ENCODE measurements around the gene RGS6.

RGS6 gene

DNA sequence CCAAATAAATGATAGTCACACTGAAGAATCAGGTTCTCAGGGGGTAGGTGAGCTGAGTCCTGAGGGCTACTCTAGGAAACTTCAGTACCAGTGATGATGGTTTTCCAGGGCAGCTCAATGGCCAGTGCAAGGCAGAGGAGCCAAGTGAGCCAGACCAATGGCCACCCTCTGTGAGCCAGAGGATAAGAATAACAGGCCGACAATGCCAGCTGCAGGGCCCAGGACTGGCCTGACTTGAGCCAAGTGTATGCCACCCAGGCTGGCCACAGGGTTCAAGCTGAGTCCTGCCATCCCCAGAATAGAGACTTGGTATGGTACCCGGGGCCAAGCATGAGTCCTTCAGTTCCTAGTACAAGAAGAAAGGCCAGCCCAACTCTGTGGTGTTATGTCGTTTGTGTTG lies 606.2 kb downstream of the RGS6 start:
- no peak for DNase-seq

DNA sequence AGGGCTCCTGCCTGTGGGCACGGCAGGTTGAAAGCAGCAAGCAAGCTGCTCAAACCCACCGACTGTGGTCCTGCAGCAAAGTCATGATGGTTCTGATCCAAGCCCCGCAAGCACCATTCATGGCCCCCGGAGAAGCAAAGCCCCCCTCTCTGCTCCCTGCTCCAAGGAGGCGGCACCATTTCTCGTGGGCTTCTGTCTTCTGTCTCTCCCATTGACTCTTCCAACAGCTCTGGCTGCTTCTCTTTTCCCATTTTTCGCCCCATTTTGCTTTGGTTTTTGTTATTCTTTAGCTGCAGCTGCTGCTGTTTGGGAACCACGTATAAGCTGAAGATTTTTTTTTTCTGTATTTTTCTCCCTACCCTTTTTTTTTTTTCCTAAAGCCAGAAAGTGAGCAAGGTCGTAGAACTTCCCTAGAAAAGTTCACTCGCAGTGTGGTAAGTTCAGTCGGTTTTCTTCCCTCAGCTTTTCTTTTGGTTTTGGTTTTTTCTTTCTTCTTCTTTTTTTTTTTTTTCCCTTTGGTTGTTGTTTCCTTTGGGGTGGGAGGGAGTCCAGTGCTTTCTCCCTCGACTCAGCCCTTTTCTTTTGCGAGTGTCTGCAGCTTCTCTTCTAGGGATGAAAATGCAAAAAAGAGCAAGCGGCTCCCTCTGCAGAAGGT lies 607.6 kb downstream of the RGS6 start:
- DNase-seq, result no peak

DNA sequence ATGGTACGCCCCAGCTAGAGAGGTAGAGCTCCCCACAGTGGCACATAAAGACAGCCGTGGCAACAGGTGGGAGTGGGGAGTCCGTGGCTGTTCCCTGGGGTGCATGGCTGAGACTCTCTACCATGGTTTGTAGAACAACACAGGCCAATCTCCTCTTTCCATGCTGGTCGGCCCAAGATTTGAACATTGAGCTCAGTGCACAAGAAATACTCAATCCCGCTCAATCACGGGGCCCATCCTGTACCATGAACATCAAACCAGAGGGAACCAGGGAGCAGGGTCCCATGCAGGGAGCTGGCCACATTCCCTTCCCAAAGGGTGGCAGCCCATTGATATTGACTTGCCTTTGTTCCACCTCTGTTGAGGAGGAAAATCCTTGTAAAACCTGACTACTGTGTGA lies 608.6 kb downstream of the RGS6 start:
- DNase-seq, result no peak

DNA sequence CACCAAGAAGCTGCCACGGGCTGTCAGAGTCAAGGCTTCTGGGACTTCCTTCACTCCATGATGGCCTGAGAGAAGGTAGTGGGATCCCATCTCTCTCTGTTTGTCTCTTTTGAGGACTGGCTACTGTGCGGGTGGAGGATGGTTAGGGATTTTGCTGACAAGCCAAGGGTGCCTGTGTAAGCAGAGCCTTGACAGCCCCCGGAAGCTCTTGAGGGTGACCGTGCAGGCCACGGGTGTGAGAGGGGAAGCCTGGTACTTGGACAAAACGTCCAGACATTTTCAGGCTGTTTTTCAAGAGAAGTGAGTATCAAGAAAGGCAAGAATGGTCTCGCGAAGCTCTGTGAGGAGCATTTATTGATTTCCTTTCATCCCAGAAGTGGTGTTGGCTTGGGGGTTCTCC lies 609.3 kb downstream of the RGS6 start:
- no peak for DNase-seq

DNA sequence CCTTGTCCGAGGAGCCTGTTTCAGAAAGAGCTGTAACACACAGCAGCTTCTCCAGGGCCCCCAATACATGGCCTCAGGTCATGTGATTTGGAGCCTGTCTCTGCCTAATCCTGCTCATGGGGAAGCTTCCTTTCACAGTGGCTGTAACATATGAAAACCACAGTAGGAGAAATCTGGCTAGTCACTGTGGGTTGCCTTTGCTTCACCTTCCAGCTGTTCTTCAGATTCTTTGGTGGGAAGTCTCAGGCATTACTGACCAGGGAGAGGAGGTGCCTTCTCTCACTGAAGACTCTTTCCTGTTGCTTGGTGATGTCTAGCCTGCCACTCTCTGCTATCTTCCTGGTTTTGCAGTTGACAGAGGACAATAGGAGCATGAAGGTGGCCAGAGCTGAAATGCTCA lies 611.1 kb downstream of the RGS6 start:
- no peak for DNase-seq

DNA sequence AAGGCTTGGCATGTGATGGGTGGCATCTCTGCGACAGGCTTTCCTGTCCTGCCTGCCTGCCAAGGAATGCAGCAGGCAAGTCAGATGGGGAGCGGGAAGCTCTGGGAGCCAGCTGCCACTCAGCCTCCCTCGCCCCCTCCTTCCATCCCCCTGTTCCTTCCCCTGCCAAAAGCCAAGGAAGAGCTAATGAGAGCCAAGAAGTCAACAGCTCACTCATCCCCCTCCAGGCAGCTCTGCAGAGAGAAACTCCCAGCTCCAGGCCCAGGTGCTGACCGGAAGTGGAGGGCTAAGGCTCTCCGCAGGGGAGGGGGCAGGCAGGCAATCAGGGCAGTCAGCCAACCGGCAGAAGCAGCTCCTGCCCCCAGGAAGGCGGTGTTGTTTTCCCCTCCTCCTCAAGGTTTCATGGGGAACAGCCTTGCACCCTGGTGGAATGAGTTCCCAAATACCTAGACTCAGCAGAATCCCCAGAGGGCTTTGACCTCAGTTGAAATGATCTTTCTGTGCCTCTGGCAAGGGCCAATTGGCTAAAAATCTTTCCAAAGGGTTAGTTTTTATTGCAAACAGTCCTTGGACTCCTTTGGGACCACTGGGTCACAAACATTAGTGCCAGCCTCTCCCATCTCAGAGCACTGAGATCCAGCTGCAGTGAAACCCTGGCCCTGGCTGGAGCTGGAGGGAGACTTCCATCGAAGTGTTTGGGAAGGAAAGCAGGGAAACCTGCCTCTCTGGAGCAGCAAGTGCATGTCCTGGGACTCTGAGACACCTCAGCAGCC lies 612.6 kb downstream of the RGS6 start:
- DNase-seq, result no peak

DNA sequence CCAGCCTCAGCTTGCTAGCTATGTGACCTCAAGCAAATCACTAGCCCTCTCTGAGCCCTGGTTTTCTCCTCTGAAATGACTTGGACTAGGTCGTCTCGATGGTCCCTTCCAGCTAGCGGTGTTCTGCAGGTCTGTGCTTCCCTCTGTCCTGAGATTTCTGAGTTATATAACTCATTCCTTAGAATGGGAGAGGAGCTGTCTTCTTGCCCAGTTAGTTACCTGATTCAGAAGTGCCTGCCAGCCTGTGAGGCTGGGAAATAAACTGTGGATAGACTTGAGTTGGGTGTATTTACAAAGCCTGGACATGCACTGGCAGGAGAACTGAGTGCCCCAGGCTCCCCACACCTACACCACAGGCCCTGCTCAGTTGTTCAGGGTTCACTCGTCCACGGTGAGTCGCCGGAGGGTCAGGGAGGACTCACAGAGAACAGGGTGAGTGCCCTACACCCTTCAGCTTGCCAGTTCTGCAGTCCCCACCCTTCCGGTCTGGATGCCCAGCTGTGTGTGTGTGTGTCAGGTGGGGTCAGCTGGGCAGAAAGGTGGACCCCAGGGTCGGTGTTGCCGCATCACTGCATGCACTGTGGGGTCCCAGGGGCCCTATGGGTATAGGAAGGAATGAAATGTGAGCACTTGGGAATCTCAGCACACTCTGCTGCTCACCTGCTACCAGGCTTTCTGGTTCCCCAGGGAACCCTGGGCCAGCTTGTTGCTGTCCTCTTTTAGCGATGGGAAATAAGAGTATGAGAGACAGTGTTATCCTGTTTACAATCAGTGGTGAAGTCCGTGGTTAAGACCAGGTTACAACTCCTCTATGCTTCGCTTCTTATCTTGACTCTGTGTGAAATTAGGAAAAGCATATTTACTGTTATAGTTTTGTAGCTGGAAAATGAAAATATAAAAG lies 613.4 kb downstream of the RGS6 start:
- no peak for DNase-seq

DNA sequence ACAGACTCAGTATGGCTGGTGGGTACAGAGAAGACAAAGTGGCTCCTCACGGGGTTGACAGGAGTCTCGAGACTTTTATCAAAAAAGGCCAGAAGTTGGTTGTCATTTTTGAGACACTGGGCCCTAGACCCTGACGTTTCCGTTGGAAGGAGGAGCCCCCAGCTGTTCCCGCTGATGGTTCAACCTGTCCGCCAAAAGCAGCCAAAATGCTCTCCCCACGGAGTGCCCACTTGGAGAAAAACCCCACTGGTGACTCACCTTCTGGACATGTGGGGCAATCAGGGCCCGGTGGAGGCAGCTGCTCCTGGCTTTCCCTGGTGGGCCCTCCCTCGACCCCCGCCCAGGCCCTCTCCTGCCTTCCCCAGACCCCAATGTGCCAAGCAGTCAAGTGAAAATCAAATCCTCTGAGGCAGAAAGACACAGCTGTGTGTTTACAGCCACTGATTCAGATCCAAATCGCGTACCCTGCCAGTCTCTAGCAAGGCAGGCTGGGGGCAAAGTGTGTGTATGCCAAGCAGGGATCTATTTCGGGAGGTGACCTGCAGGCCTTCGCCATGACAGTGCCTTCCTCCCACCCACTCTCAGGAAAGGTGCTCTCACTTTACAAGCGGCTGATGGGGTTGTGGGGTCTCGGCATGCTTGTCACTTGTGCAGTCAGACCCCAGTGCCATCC lies 614.3 kb downstream of the RGS6 start:
- DNase-seq, result no peak

DNA sequence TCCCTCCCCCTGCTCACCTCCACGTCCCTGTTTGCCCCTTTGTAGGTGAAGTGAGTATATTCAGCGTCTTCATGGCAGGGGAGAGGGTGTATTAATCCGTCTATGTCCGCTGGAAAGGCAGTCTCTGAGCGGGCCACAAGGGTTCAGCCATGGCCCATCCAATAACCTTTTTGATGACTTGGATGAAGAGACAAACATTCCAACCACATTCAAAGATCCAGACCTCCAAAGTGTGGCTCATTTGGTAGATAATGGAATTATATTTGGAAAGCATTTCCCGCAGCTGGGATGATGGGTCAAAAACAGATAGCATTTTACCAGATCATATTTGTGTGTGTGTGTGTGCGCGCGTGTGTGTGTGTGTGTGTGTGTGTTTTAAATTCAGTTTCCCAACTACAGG lies 615.8 kb downstream of the RGS6 start:
- DNase-seq, result no peak

DNA sequence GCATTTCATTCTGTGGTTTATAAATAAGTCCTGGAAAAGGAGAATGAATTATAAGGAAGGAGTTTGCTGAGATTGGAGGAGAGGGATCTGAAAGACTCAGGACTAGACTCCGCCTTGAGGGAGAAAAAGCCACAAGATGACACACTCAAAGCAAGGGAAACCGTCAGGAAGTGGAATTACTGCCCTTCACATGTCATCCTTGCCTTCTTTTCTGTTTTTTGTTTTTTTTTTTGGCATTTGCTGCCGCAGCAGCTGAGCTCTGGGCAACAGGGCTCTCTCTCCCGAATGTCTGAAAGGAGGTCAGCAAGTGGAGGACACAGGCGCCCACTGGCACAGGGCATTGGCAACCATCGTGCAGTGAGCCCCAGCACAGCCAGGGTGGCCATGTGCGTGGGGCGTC lies 616.8 kb downstream of the RGS6 start:
- DNase-seq, result no peak

DNA sequence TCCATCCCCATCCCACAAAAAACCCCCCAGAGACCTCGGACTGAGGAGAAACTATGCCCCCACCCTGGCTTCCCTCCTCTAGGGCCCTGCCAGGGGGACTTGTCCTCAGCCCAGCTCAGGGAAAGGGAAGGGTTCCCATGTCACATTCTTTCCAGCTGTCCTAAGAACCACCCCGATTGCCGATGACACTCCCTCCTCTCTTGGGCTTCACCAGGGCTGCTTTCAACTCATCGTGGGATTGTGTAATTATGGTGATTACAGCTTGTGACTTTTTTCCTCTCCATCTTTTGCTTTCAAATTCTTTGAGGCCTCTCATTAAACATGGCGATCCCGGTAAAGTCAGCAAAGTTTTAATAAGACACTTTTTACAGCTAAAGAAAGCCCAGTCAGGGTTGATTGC lies 617.6 kb downstream of the RGS6 start:
- no peak for DNase-seq

DNA sequence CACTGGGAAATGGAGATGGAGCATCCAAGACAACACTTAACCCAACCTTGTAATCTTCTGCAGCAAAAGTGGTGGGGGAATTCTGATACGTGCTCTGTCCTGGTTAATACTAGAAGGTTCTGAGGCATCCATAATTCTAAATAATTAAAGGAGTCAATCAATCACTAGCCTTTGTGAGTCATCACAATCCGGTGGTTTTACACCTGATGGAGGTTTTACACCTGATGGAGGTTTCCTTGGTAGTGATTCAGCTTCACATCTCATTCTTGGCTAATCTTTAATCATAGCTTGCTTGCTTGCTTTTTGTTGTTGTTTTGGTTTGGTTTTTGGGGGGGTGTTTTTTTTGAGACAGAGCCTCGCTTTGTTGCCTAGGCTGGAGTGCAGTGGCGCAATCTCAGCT lies 618.3 kb downstream of the RGS6 start:
- no peak for DNase-seq

DNA sequence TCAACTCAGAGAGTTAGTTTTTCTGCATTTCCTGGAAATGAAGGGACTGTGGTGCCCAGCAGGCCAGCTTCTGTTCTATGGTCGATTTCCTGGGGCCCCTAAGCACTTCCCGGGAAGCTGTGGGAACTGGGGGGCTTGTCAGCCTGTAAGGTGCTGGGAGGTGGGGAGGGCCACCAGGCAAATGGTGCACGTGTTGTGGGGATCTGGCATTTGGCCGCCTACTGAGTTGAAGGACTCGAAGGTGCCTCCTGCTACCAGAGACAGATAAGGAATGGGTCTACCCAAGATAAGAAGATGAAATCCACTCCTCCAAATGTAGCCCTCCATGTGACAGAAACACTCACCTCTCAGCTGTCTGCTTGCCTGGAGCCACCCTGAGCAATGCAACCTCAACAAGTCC lies 620.0 kb downstream of the RGS6 start:
- DNase-seq, result no peak

DNA sequence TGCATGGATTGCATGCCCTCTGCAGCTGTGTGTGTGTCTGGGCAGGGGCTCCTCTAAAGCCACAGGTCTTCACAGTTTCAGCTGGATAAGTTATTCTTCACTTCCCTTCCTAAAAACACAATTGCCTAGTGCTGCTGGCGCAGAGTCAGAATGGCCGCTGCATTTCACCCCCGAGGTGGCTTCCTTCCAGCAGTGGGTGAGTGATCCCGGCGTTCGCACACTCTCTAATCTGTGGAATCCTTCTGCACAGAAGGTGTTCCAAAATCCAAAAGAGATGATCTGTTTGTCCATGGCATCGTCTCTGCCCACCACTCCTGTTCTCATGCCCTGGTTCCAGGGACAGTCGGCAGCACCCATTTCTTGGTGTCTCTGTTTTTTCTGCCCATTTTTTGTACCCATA lies 620.9 kb downstream of the RGS6 start:
- DNase-seq, result no peak

DNA sequence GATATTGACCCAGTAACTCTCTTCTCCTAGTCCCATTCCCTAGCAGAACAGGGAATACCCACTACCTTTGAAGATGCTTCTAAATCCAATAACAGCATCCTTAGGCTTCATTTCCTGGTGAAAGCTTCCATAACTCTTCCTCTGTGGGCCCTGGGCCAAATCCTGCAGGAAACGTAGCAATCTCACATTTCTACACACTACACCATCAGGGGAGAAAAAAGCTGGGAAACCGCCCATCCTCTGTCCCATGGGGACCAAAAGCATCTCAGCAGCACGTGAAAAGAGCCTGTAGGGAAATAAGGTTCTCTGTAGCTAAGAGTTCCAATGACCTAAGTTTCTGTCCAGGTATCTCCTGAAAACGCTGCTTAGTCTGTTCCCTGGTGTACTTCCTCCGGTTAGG lies 621.4 kb downstream of the RGS6 start:
- no peak for DNase-seq

DNA sequence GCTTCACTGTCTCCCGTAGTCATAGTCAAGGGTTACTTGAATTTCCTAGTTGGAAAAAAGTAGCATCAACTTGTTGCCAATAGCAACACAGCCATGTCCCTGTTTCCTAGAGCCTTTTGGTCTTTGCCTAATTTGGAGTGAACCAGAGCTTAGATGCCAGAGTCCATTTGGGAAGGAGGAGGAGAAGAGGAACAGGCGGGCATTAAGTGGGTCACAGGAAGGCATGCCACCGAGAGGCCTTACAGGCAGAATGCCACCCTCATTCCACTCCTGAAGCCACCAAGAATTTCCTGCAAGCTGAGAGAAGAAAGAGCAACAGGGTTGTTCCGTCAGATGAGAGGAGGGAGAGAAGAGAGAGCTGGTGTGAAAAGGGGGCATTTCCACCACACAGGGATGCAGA lies 622.2 kb downstream of the RGS6 start:
- no peak for DNase-seq

DNA sequence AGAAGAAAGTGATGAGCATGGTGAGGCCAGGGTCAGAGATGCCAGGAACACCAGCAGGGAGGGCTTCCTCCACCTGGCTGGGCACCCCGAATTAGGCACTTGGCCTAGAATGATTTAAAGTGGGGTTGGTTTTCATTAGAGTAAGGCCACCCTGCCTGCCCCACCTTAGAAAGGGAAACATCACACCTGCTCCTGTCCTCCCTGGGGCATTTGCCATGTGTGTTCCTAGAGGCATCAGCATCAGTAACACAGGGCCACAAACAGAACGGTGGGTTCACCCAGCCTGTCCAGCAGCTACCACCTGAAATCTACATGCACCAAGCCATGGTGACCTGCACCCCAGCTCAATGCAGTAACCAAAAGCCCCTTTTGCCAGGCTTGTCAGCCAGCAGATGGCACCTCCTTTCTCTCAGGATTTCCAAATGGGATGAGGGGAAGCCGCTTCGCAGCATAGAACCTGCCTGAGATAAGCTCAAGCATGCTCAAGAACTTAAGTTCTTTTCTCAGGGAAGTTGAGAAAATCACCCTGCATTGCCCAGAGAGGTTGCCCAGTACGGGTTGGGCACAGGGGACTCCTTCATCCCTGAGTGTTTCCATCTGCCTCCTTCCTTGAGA lies 622.9 kb downstream of the RGS6 start:
- DNase-seq, result no peak

DNA sequence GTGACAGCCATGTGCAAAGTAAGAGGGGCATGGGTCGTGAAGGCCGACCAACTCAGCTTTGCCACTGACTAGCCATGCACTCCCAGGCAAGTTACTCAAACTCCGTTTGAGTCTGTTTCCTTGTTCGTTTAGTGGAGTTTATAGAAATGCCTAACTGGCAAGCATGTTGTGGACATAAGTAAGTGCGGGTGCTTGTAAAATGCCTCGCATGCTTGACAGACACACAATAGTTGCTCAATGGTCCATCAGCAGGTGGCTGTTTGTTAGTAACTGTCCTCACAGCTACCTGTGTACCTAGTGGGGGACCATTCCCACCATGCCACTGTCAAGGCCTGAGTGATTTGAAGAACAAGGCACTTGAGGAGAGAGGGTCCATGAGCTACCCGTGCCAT lies 623.4 kb downstream of the RGS6 start:
- no peak for DNase-seq

DNA sequence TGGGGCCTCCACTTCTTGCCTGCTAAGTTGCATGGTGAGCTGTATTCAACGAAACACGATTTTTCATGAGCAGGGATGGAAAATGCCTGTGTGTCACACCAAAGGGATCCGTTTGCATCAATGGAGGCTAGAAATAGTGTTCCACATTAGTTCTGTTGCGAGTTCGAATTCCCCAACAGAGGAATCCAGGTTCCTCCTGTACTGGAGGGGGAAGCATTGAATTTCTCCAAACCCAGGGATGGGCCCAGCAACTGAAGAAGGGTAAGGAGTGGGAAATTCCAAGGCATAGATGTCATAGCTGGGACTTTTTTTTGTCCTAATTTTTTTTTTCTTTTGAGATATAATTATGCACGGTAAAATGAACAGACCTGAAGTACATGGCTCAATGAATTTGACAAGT lies 625.4 kb downstream of the RGS6 start:
- DNase-seq, result no peak

DNA sequence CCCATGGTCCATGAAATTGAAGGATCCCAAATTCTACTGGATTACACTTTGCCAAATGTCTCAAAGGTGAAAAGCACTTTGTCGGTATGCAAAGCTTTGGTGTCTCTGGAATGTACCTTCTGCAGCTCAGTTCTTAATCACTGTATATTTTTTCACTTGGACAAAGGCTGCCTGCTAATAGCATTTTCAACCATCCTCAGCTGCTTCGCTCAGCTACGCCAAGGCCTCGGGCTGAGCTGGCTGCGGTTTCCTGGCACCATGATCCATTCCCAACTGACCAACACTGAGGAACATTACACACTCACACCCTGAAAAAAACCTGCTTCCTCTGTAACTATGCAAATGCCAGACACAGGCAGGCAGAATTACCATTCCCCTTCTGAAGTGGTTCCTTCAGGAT lies 626.5 kb downstream of the RGS6 start:
- no peak for DNase-seq

DNA sequence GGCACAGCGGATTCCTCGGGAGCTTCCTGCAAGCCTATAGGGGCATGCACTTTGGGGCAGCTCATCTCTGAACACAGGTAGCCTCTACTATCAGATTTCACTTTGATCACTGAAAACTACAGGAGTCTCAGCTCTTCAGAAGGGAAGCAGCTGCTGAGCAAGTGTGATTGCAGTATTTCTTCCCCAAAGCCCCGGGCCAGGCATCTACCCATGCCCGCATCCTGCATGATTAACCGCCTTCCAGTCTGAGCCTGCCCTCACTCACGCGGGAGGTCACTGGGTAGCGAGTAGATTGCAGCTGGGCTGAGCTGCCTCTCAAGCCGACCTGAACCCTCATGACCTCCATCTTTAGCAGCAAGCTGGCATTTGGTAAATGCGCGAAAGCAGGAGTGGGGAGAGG lies 627.0 kb downstream of the RGS6 start:
- DNase-seq, result no peak

DNA sequence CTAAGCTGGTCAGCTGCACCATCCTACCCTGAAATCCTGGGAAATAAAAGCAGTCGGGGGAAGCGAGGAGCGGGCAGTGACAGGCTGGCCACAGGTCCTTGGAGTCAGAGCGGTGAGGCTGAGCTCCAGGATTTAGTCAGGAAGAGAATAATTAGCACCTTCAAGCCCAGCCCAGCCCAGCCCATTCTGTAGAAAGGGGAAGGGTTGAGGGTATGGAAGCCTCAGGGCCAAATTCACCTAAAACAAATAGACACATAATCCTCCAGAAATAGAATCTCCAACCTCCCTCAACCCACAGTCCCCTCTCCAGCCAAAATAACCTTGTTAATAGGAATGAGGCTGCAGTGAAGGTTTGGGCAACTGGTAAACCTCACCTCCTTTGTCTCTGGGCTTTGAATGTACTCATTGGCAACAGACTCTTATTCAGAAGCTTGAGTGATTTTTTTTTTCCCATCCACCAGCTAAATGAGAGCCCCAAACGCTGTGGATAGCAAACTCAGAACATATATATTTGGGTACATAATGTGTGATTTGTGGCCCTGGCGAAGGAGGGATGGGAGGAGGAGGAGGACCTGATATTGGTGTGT lies 627.5 kb downstream of the RGS6 start:
- DNase-seq, result no peak

DNA sequence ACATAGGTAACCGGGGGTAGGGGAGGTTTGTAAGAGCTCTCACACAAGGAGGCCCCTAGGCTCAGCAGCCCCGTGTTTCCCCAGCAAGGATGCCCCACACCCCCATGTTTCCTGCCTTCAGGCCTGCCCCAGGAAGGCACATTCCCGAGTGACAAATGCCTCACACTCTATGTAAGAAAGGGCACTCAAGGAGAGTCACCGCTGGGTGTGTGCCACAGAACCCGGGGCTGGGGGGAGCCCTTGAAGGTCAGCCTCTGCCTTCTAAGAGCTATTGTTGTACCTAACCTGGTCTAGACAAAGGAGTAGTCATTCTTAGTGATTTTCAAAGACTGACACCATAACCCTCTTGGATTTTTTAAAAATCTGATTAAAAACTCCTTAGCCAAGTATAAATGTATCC lies 628.1 kb downstream of the RGS6 start:
- no peak for DNase-seq

Measured in CD4-positive, alpha-beta T cell treated with Interleukin-4 for 4 hours (primary cell).